ENCODE data around the gene PIK3R4.

The PIK3R4 gene

GRCh38 chr3:130687327-130687726 is 59.3 kb downstream of the PIK3R4 start:
- DNase-seq: no peak

GRCh38 chr3:130686833-130687232 is 59.8 kb downstream of the PIK3R4 start:
- no peak for DNase-seq

GRCh38 chr3:130682131-130682530 is 64.5 kb downstream of the PIK3R4 start:
- DNase-seq: no peak

- no peak for DNase-seq
These were observed 67.4 kb downstream of the PIK3R4 start for GRCh38 chr3:130679218-130679617.

- no peak for DNase-seq
These were observed 69.3 kb downstream of the PIK3R4 start for GRCh38 chr3:130677343-130677742.

- DNase-seq: no peak
These were observed 74.9 kb downstream of the PIK3R4 start for GRCh38 chr3:130671545-130672312.

- DNase-seq: no peak
These were observed 76.9 kb downstream of the PIK3R4 start for GRCh38 chr3:130669740-130670139.

GRCh38 chr3:130663092-130663491 is 83.5 kb downstream of the PIK3R4 start:
- no peak for DNase-seq

- no peak for DNase-seq
These were observed 84.1 kb downstream of the PIK3R4 start for GRCh38 chr3:130662501-130662996.

- no peak for DNase-seq
These were observed 85.3 kb downstream of the PIK3R4 start for GRCh38 chr3:130661140-130661891.

- no peak for DNase-seq
These were observed 86.7 kb downstream of the PIK3R4 start for GRCh38 chr3:130659911-130660310.

GRCh38 chr3:130658678-130659077 is 88.0 kb downstream of the PIK3R4 start:
- no peak for DNase-seq

- DNase-seq: no peak
These were observed 90.0 kb downstream of the PIK3R4 start for GRCh38 chr3:130656627-130657026.

GRCh38 chr3:130654921-130655320 is 91.7 kb downstream of the PIK3R4 start:
- no peak for DNase-seq

GRCh38 chr3:130654091-130654490 is 92.5 kb downstream of the PIK3R4 start:
- no peak for DNase-seq

- no peak for DNase-seq
These were observed 97.5 kb downstream of the PIK3R4 start for GRCh38 chr3:130649061-130649654.

- no peak for DNase-seq
These were observed 98.3 kb downstream of the PIK3R4 start for GRCh38 chr3:130648293-130648692.

- no peak for DNase-seq
These were observed 101.4 kb downstream of the PIK3R4 start for GRCh38 chr3:130645261-130645660.

- no peak for DNase-seq
These were observed 101.9 kb downstream of the PIK3R4 start for GRCh38 chr3:130644628-130645253.

GRCh38 chr3:130640027-130640426 is 106.6 kb downstream of the PIK3R4 start:
- DNase-seq: no peak

- DNase-seq: no peak
These were observed 110.0 kb downstream of the PIK3R4 start for GRCh38 chr3:130636480-130637234.

- no peak for DNase-seq
These were observed 110.7 kb downstream of the PIK3R4 start for GRCh38 chr3:130635978-130636377.

GRCh38 chr3:130635285-130635684 is 111.3 kb downstream of the PIK3R4 start:
- no peak for DNase-seq
